IPS-18c (cell line): ENCODE measurements around the gene FAM107B.

Experiments used
- H3K4me3 ChIP-seq: 2 replicates; pipeline ENCODE4 v1.7.0; 2013; ENCODE audit warnings: low read depth, mild to moderate bottlenecking, low read length, moderate library complexity; ENCODE audit not compliant: insufficient read depth
- H3K9me3 ChIP-seq: one replicate; pipeline ENCODE4 v1.6.1; 2013; ENCODE audit warnings: mild to moderate bottlenecking, low read length, moderate library complexity; ENCODE audit not compliant: control insufficient read depth, insufficient read depth

The FAM107B gene

GRCh38 chr10:14507781-14508180 is 266.9 kb downstream of the FAM107B start:
- Histone ChIP-seq H3K9me3 (no peaks in the 10 kb centered on the region), H3K4me3 (no peak overlapping the region)

GRCh38 chr10:14507176-14507575 is 267.5 kb downstream of the FAM107B start:
- Histone ChIP-seq H3K4me3 (no peak overlapping the region), H3K9me3 (no peaks in the 10 kb centered on the region)

GRCh38 chr10:14502431-14502830 is 272.3 kb downstream of the FAM107B start:
- Histone ChIP-seq H3K9me3 (no peaks in the 10 kb centered on the region), H3K4me3 (no peak overlapping the region)

- H3K9me3 ChIP-seq, result no peaks in the 10 kb centered on the region
Observed at GRCh38 chr10:14500172-14500765, 274.4 kb downstream of the FAM107B start.

GRCh38 chr10:14499601-14499904 is 275.1 kb downstream of the FAM107B start:
- H3K9me3 ChIP-seq, result no peaks in the 10 kb centered on the region
- H3K4me3 ChIP-seq, result no peak overlapping the region

More at GRCh38 chr10:14500172-14500765, 274.4 kb downstream of the FAM107B start:
- H3K4me3 ChIP-seq, result no peak overlapping the region

GRCh38 chr10:14498326-14498725 is 276.4 kb downstream of the FAM107B start:
- no peak overlapping the region for H3K4me3 ChIP-seq
- H3K9me3 ChIP-seq, result no peaks in the 10 kb centered on the region

- no peak overlapping the region for H3K4me3 ChIP-seq
- no peaks in the 10 kb centered on the region for H3K9me3 ChIP-seq
Observed at GRCh38 chr10:14491811-14492210, 282.9 kb downstream of the FAM107B start.

- Histone ChIP-seq H3K9me3 (no peaks in the 10 kb centered on the region), H3K4me3 (no peak overlapping the region)
Observed at GRCh38 chr10:14489522-14490177, 285.0 kb downstream of the FAM107B start.

GRCh38 chr10:14487488-14487883 is 287.2 kb downstream of the FAM107B start:
- Histone ChIP-seq H3K4me3 (no peak overlapping the region), H3K9me3 (no peaks in the 10 kb centered on the region)

- Histone ChIP-seq H3K9me3 (no peaks in the 10 kb centered on the region), H3K4me3 (no peak overlapping the region)
Observed at GRCh38 chr10:14486777-14487487, 287.8 kb downstream of the FAM107B start.

GRCh38 chr10:14485986-14486385 is 288.7 kb downstream of the FAM107B start:
- Histone ChIP-seq H3K9me3 (no peaks in the 10 kb centered on the region), H3K4me3 (no peak overlapping the region)

- Histone ChIP-seq H3K9me3 (no peaks in the 10 kb centered on the region), H3K4me3 (no peak overlapping the region)
Observed at GRCh38 chr10:14483417-14483816, 291.3 kb downstream of the FAM107B start.

- H3K4me3 ChIP-seq, result no peak overlapping the region
Observed at GRCh38 chr10:14481752-14482151, 292.9 kb downstream of the FAM107B start.

GRCh38 chr10:14481014-14481413 is 293.7 kb downstream of the FAM107B start:
- H3K4me3 ChIP-seq, result no peak overlapping the region
- peaks cover 2% of the 10 kb centered on the region for H3K9me3 ChIP-seq

More at GRCh38 chr10:14481752-14482151, 292.9 kb downstream of the FAM107B start:
- H3K9me3 ChIP-seq, result peaks cover 2% of the 10 kb centered on the region

GRCh38 chr10:14478604-14479003 is 296.1 kb downstream of the FAM107B start:
- Histone ChIP-seq H3K4me3 (no peak overlapping the region), H3K9me3 (peaks cover 4% of the 10 kb centered on the region)

- H3K9me3 ChIP-seq, result peaks cover 4% of the 10 kb centered on the region
Observed at GRCh38 chr10:14478201-14478600, 296.5 kb downstream of the FAM107B start.

GRCh38 chr10:14477408-14477710 is 297.3 kb downstream of the FAM107B start:
- no peak overlapping the region for H3K4me3 ChIP-seq
- H3K9me3 ChIP-seq, result peaks cover 4% of the 10 kb centered on the region

More at GRCh38 chr10:14478201-14478600, 296.5 kb downstream of the FAM107B start:
- no peak overlapping the region for H3K4me3 ChIP-seq

- Histone ChIP-seq H3K4me3 (no peak overlapping the region), H3K9me3 (peaks cover 4% of the 10 kb centered on the region)
Observed at GRCh38 chr10:14476641-14477407, 297.9 kb downstream of the FAM107B start.
